HL-60 (cell line): ENCODE measurements around the gene IL1R1.

Source experiments
- DNase-seq, 2 experiments: peaks; one replicate each; pipeline ENCODE4 v3.0.0-alpha.2; 2010 to 2020; ENCODE audit warnings: low read depth in 1 of 2, low spot score in 1 of 2
- H3K27ac ChIP-seq: fragments of 250-450 bp; sonication (Bioruptor Pico); replicated peaks from 2 replicates; pipeline ENCODE4 v1.5.1; 2020; ENCODE audit warnings: mild to moderate bottlenecking, moderate library complexity
- H3K27me3 ChIP-seq: fragments of 250-450 bp; sonication (Bioruptor Pico); 2 replicates; pipeline ENCODE4 v1.5.1; 2021; ENCODE audit warnings: mild to moderate bottlenecking, moderate library complexity; ENCODE audit not compliant: insufficient read depth, poor library complexity, severe bottlenecking
- H3K4me3 ChIP-seq: replicated peaks from 2 replicates; pipeline ENCODE4 v1.5.1; 2011; ENCODE audit warnings: mild to moderate bottlenecking, control low read depth, low read length; ENCODE audit not compliant: insufficient read depth
- GABPA ChIP-seq: IDR thresholded peaks from 2 replicates; pipeline ENCODE4 v1.6.1; 2012; ENCODE audit warnings: low read depth
- POLR2AphosphoS5 ChIP-seq: IDR thresholded peaks from 2 replicates; pipeline ENCODE4 v1.6.1; 2012; ENCODE audit warnings: low read depth
- SPI1 ChIP-seq: IDR thresholded peaks from 2 replicates; pipeline ENCODE4 v1.6.1; 2012; ENCODE audit warnings: low read depth, mild to moderate bottlenecking, borderline replicate concordance
- TF ChIP-seq, protein P1 (sequence below): IDR thresholded peaks from one replicate; pipeline ENCODE4 v1.5.1; 2011; ENCODE audit warnings: low read length, control low read depth, inconsistent platforms; ENCODE audit not compliant: insufficient read depth
- TF ChIP-seq, protein P2 (sequence below): IDR thresholded peaks from 2 replicates; pipeline ENCODE4 v1.6.1; 2012; ENCODE audit warnings: low read depth; ENCODE audit not compliant: insufficient replicate concordance

Gene IL1R1

DNA sequence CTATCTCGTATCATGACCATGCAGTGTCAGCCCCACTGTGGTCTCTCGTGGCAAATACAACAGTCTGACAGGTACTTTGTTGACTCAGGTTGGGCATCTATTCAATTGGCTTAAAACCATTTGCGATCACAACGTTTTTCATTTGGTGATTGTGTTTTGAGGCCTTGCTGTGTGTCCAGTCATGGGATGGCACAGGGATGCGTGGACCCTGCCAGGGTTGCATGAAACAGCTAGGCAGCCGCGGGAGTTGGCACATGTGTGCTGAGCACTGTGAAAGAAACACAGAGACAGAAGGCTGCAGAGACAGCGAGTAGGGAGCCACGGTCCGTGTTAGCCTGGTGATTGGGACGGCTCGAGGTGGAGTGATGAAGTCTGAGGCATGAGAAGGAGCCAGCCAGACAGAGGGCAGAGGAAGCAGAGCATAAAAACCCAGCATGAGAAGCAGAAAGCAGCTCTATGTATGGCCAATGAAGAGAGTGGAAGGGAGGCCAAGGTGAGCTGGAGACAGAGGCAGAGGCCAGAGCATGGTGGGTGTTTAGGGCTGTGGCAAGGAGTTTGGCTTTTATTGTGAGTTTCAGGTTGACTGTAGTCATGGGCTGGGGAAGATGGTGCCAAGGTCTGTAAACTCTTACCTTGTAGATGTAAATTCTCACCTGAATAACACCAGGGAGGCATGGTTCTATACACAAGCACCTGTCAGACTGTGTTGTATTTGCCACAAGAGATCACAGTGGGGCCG lies 31.8 kb upstream of the IL1R1 start:
- Histone ChIP-seq H3K27me3 (no peaks in the 10 kb centered on the region), H3K27ac (no peak overlapping the region), H3K4me3 (no peak overlapping the region)
- no peak for DNase-seq
- TF ChIP-seq, protein P1, sequence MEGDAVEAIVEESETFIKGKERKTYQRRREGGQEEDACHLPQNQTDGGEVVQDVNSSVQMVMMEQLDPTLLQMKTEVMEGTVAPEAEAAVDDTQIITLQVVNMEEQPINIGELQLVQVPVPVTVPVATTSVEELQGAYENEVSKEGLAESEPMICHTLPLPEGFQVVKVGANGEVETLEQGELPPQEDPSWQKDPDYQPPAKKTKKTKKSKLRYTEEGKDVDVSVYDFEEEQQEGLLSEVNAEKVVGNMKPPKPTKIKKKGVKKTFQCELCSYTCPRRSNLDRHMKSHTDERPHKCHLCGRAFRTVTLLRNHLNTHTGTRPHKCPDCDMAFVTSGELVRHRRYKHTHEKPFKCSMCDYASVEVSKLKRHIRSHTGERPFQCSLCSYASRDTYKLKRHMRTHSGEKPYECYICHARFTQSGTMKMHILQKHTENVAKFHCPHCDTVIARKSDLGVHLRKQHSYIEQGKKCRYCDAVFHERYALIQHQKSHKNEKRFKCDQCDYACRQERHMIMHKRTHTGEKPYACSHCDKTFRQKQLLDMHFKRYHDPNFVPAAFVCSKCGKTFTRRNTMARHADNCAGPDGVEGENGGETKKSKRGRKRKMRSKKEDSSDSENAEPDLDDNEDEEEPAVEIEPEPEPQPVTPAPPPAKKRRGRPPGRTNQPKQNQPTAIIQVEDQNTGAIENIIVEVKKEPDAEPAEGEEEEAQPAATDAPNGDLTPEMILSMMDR, result no peak
- TF ChIP-seq, protein P2, sequence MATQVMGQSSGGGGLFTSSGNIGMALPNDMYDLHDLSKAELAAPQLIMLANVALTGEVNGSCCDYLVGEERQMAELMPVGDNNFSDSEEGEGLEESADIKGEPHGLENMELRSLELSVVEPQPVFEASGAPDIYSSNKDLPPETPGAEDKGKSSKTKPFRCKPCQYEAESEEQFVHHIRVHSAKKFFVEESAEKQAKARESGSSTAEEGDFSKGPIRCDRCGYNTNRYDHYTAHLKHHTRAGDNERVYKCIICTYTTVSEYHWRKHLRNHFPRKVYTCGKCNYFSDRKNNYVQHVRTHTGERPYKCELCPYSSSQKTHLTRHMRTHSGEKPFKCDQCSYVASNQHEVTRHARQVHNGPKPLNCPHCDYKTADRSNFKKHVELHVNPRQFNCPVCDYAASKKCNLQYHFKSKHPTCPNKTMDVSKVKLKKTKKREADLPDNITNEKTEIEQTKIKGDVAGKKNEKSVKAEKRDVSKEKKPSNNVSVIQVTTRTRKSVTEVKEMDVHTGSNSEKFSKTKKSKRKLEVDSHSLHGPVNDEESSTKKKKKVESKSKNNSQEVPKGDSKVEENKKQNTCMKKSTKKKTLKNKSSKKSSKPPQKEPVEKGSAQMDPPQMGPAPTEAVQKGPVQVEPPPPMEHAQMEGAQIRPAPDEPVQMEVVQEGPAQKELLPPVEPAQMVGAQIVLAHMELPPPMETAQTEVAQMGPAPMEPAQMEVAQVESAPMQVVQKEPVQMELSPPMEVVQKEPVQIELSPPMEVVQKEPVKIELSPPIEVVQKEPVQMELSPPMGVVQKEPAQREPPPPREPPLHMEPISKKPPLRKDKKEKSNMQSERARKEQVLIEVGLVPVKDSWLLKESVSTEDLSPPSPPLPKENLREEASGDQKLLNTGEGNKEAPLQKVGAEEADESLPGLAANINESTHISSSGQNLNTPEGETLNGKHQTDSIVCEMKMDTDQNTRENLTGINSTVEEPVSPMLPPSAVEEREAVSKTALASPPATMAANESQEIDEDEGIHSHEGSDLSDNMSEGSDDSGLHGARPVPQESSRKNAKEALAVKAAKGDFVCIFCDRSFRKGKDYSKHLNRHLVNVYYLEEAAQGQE, result no peak
- no peak for TF ChIP-seq SPI1
- no peak for TF ChIP-seq GABPA
- no peak for TF ChIP-seq POLR2AphosphoS5

DNA sequence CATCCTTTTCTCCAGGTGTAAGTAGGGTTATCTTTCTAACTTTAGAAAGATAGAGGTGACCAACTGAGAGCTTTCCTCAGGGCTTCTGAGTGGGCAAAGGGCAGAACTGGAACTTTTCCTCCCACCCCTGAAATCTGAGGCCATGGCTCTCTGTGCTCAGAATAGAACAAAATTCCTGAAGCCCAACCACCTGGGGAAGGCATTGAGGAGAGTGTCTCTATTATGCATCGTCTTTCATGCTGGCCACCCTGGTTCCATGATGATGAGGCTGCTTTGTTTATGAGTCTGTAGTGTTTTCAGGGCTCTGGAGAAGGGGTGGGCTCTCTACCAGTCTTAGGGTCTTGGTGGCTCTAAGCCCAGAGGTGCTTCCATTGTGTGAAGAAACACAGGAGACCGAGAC lies 30.7 kb upstream of the IL1R1 start:
- Histone ChIP-seq H3K27me3 (no peaks in the 10 kb centered on the region), H3K27ac (no peak overlapping the region), H3K4me3 (no peak overlapping the region)
- TF ChIP-seq, protein P1, result no peak
- TF ChIP-seq GABPA (no peak), SPI1 (no peak), POLR2AphosphoS5 (no peak)
- TF ChIP-seq, protein P2, result no peak
- no peak for DNase-seq

DNA sequence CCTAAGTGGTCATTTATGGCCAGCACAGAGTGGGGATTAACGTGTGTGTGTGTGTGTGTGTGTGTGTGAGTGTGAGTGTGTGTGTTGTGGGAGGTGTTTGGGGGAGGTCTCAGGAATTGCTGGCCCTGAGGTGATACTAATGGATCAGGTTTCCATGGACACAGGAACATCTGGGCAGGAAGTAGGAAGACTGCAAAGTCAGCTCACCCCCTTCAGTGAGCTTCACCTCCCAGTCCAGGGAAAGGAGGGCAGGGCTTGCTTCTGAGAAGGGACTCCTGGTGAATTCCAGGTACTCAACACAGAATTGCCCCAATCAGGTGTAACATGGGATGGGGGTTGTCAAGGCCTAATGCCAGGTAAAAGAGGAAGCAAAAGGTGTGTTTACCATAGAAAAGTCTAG lies 30.3 kb upstream of the IL1R1 start:
- Histone ChIP-seq H3K4me3 (no peak overlapping the region), H3K27me3 (no peaks in the 10 kb centered on the region), H3K27ac (no peak overlapping the region)
- DNase-seq, result no peak
- TF ChIP-seq GABPA (no peak), POLR2AphosphoS5 (no peak), SPI1 (no peak)
- TF ChIP-seq, protein P2, result no peak
- TF ChIP-seq, protein P1, result no peak
